Suprapubic skin (tissue), 3 donors: Measurements from ENCODE around the gene LSM4.

Source experiments
- EP300 ChIP-seq: sonication (generic); formaldehyde crosslinking; IDR thresholded peaks from one replicate; pipeline ENCODE4 v1.6.1; 2017; ENCODE audit warnings: antibody characterized with exemption
- POLR2A ChIP-seq, 2 donors: fragments of 450-650 bp; IDR thresholded peaks; one replicate each; pipeline ENCODE4 v1.6.1; 2017; ENCODE audit warnings: antibody characterized with exemption in 2 of 2, mild to moderate bottlenecking in 2 of 2, moderate library complexity in 2 of 2
- TF ChIP-seq, protein P1 (sequence below), 2 donors: fragments of 200-600 bp in 1 of 2; fragments of 450-650 bp in 1 of 2; sonication (generic) in 1 of 2; IDR thresholded peaks; one replicate each; pipeline ENCODE4 v1.5.1; 2016 to 2019; ENCODE audit warnings: antibody characterized with exemption in 2 of 2, mild to moderate bottlenecking in 1 of 2, moderate library complexity in 1 of 2

GRCh38 chr19:18274219-18274780 is 48.6 kb downstream of the LSM4 start, which contains the start of gene IQCN:
- TF ChIP-seq, protein P1, sequence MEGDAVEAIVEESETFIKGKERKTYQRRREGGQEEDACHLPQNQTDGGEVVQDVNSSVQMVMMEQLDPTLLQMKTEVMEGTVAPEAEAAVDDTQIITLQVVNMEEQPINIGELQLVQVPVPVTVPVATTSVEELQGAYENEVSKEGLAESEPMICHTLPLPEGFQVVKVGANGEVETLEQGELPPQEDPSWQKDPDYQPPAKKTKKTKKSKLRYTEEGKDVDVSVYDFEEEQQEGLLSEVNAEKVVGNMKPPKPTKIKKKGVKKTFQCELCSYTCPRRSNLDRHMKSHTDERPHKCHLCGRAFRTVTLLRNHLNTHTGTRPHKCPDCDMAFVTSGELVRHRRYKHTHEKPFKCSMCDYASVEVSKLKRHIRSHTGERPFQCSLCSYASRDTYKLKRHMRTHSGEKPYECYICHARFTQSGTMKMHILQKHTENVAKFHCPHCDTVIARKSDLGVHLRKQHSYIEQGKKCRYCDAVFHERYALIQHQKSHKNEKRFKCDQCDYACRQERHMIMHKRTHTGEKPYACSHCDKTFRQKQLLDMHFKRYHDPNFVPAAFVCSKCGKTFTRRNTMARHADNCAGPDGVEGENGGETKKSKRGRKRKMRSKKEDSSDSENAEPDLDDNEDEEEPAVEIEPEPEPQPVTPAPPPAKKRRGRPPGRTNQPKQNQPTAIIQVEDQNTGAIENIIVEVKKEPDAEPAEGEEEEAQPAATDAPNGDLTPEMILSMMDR (IDR thresholded peaks at IDR 0.05), result no peak
- TF ChIP-seq POLR2A (IDR thresholded peaks at IDR 0.05) (no peak), EP300 (no peak)
